ENCODE results near the gene MYCBP.

Gene MYCBP

GRCh38 chr1:38820860-38821259 lies 52.3 kb downstream of the MYCBP start:
- DNase-seq (ENCODE audit: low spot score): no peak

- no peak for DNase-seq (ENCODE audit: low spot score)
These were observed 53.6 kb downstream of the MYCBP start for GRCh38 chr1:38819516-38819915.

- DNase-seq (ENCODE audit: low spot score): no peak
These were observed 54.1 kb downstream of the MYCBP start for GRCh38 chr1:38819040-38819439.

GRCh38 chr1:38818175-38818976 lies 54.8 kb downstream of the MYCBP start:
- DNase-seq (ENCODE audit: low spot score): peak; percentile 89

- DNase-seq (ENCODE audit: low spot score): no peak
These were observed 55.6 kb downstream of the MYCBP start for GRCh38 chr1:38817267-38818174.

- DNase-seq (ENCODE audit: low spot score): peak; percentile 51
These were observed 57.1 kb downstream of the MYCBP start for GRCh38 chr1:38815903-38816627.

- no peak for DNase-seq (ENCODE audit: low spot score)
These were observed 58.1 kb downstream of the MYCBP start for GRCh38 chr1:38814984-38815464.

GRCh38 chr1:38814444-38814983 lies 58.6 kb downstream of the MYCBP start:
- DNase-seq (ENCODE audit: low spot score): no peak

- peak; percentile 4 for DNase-seq (ENCODE audit: low spot score)
These were observed 60.2 kb downstream of the MYCBP start for GRCh38 chr1:38812981-38813380.

Measured in ecto neural progenitor cell (in vitro differentiated cells).